Measurements from ENCODE around the gene GGT7. TPM values are rescaled to one million over a fixed set of nuclear protein-coding genes. Genes with fewer than 3 reads are reported as not detected.

GGT7 gene
- total RNA-seq, 4 donors from 2014 or later, result 3.6 to 14.9 (median 11.9) TPM

GRCh38 chr20:34880215-34880850 is 7.7 kb upstream of the GGT7 start:
- Histone ChIP-seq H3K27ac (no peak overlapping the region), H3K4me1 (peaks cover 0 to 50% (median 4%) of the 10 kb centered on the region in 3 donors), H3K36me3 (peaks cover 0 to 28% of the 10 kb centered on the region in 2 donors), H3K4me3 (no peak overlapping the region), H3K27me3 (no peaks in the 10 kb centered on the region), H3K9me3 (no peaks in the 10 kb centered on the region)
- 88 to 93% methylated on average over 6 of the region's 6 CpGs for WGBS, 2 donors (ENCODE audit: low coverage in 1 of 2)
- no peak for ATAC-seq
- TF ChIP-seq POLR2AphosphoS5 (IDR thresholded peaks at IDR 0.05), result no peak

DNA sequence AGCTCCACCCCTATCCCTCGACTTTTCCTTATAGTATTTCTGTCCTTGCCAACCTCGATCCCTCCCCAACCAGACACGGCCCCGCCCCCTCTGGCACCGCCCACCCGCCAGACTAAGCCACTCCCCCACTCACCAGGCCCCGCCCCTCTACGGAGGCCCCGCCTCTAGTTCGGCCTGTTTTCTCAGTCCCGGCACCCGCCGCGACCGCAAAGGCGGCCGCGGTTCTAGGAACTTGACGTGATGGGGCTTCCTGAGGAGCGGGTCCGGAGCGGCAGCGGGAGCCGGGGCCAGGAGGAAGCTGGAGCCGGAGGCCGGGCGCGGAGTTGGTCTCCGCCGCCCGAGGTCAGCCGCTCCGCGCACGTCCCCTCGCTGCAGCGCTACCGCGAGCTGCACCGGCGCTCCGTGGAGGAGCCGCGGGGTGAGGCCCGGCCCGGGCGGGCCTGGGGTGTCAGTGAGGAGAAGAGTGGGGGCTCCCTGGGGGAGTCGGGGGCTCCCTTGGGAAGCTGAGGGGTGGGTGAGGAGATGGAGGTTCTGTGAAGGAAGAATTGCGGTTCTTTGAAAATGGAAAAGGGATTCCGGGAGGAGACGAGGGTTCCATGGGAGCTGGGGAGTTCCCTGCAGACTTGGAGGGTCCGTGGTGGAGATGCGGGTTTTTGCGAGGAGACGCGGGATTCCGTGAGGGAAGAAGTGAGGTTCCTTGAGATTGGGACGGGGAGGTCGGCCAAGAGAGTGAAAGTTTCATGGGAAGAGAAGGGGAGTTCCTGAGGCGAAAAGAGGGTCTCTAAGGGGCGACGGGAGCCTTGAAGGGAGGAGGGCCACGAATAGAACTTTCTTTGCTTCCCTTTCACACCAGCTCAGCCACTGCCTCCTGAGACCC is 4.0 kb upstream of the GGT7 start, which contains the start of gene ACSS2:
Gene ACSS2 (plus strand): TSS at position 207 of the 877 bp plus-strand sequence. CDS start 34 bp downstream, at position 241.
- H3K4me3 ChIP-seq, result peak within 1 kb of the TSS; percentile 86 to 90
- H3K4me1 ChIP-seq, result peaks cover 3 to 70% (median 4%) of the 10 kb centered on the region in 3 donors
- H3K9me3 ChIP-seq, result no peaks in the 10 kb centered on the region
- 0 to 2% methylated on average over 5 to 17 of the region's 63 CpGs for WGBS, 2 donors (ENCODE audit: low coverage in 1 of 2)
- H3K27me3 ChIP-seq, result no peaks in the 10 kb centered on the region
- peak; percentile 44 for ATAC-seq
- peak within 1 kb of the TSS; percentile 77 to 93 (median 90) for H3K27ac ChIP-seq
- TF ChIP-seq CTCF (IDR thresholded peaks at IDR 0.05) (peak in 2 of 4 experiments; percentile 18 to 24), POLR2AphosphoS5 (IDR thresholded peaks at IDR 0.05) (peak; percentile 39), EP300 (IDR thresholded peaks at IDR 0.05) (no peak), POLR2A (IDR thresholded peaks at IDR 0.05) (peak; percentile 72 to 81)
- H3K36me3 ChIP-seq, result no peaks in the 10 kb centered on the region

GRCh38 chr20:34875642-34876405 is 3.2 kb upstream of the GGT7 start:
- H3K4me3 ChIP-seq, result peak overlapping the region in 1 of 2 donors; percentile 90
- peaks cover 3 to 78% (median 4%) of the 10 kb centered on the region in 3 donors for H3K4me1 ChIP-seq
- no peaks in the 10 kb centered on the region for H3K27me3 ChIP-seq
- WGBS, 2 donors (ENCODE audit: low coverage in 1 of 2), result 10 to 12% methylated on average over 19 of the region's 20 CpGs
- H3K27ac ChIP-seq, result peak overlapping the region; percentile 4 to 93 (median 90)
- no peaks in the 10 kb centered on the region for H3K36me3 ChIP-seq
- TF ChIP-seq CTCF (IDR thresholded peaks at IDR 0.05) (peak in 3 of 4 experiments; percentile 8 to 30 (median 29)), POLR2AphosphoS5 (IDR thresholded peaks at IDR 0.05) (no peak)
- peak; percentile 89 for ATAC-seq
- H3K9me3 ChIP-seq, result no peaks in the 10 kb centered on the region

DNA sequence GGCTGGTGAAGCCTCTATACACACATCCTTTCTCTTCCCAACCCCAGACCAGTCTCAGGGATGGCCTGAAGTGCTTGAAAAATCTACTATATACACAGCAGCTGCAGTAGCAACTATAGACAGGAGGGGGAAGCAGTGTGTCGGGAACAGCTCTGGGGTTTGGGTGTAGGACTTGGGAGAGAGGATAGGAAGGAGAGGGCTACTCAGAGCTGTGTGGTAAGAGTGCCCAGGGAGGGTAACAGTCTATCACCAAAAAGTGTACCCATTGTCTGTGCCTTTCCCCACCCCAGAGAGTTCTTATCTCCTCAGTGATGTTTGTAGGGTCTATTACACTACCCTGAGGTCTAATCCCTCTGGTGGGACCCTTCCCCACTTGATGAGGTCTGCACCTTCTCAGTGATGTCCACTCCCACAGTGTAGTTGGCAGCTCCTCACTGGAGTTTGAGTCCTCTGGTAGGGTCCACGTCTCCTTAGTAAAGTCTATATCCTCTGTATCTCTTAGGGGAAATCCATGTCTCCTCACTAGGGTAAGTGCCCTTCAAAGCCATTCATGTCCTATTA is 1.5 kb upstream of the GGT7 start:
- no peaks in the 10 kb centered on the region for H3K36me3 ChIP-seq
- peaks cover 3 to 66% (median 4%) of the 10 kb centered on the region in 3 donors for H3K4me1 ChIP-seq
- no peaks in the 10 kb centered on the region for H3K9me3 ChIP-seq
- ATAC-seq, result peak; percentile 57
- WGBS, 2 donors (ENCODE audit: low coverage in 1 of 2), result 0% methylated on average over 1 of the region's 2 CpGs
- peak overlapping the region; percentile 18 to 93 (median 90) for H3K27ac ChIP-seq
- H3K27me3 ChIP-seq, result no peaks in the 10 kb centered on the region
- TF ChIP-seq POLR2A (IDR thresholded peaks at IDR 0.05), result no peak
- peak; percentile 33 for TF ChIP-seq POLR2AphosphoS5 (IDR thresholded peaks at IDR 0.05)
- no peak for TF ChIP-seq EP300 (IDR thresholded peaks at IDR 0.05)
- peak; percentile 72 to 98 (median 90) for TF ChIP-seq CTCF (IDR thresholded peaks at IDR 0.05)
- H3K4me3 ChIP-seq, result no peak overlapping the region
